PFSK-1 (cell line): ENCODE measurements around the gene ECE1.

Source experiments
- FOXP2 ChIP-seq: optimal IDR thresholded peaks from 2 replicates; pipeline ENCODE3; 2011; ENCODE audit warnings: borderline replicate concordance, control low read depth, inconsistent platforms; ENCODE audit not compliant: insufficient read depth; ENCODE audit errors: extremely low read length, extremely low read depth
- POLR2AphosphoS5 ChIP-seq: IDR thresholded peaks from 2 replicates; pipeline ENCODE4 v1.6.1; 2012; ENCODE audit warnings: low read depth, mild to moderate bottlenecking, control low read depth, low read length, moderate library complexity
- SIN3A ChIP-seq: IDR thresholded peaks from 2 replicates; pipeline ENCODE4 v1.6.1; 2012; ENCODE audit warnings: mild to moderate bottlenecking, low read length, moderate library complexity, borderline replicate concordance; ENCODE audit not compliant: insufficient read depth
- TAF1 ChIP-seq: IDR thresholded peaks from 2 replicates; pipeline ENCODE4 v1.6.1; 2012; ENCODE audit warnings: low read length, control low read depth, borderline replicate concordance; ENCODE audit not compliant: insufficient read depth
- TF ChIP-seq, protein P1 (sequence below), 2 experiments: IDR thresholded peaks; 2 replicates each; pipeline versions ENCODE4 v1.6.1 to v1.8.0; 2011 to 2012; ENCODE audit warnings: low read depth in 2 of 2, low read length in 2 of 2, control low read depth in 1 of 2, inconsistent platforms in 1 of 2, mild to moderate bottlenecking in 1 of 2, moderate library complexity in 1 of 2; ENCODE audit not compliant: insufficient read depth in 1 of 2

Gene ECE1

DNA sequence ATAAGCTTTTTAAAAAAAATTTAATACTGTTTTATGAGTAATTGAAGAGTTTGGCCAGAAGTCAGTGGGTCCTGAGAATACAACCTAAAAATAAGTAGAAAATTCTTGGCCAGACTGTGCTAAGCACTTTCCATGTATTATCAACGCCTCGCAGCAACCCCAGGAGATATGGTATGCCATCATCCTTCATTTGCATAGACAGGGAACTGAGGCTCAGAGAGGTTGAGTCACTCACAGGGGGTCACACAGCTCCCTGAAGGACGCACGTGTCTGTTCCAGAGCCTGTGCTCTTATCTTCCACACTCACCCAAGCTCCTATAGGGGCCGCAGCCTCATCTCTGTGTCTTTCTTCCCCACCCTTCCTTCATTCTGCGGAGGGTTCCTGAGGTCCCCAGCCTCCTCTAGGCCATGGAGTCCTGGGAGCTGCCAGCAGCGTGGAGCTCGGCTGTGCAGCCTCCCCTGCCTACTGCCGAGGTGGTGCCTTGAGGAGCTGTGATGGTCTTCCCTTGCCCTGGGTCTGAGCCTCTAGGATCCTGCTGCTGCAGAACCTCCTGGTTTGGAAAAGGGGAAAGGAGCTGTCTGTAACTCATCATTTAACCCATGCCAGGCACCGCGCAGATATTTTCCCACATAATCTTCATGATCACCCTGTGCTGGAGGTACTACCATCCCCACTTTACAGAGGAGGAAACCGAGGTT lies 30.3 kb upstream of the ECE1 start:
- TF ChIP-seq TAF1 (no peak), SIN3A (no peak), FOXP2 (no peak), POLR2AphosphoS5 (no peak)
- TF ChIP-seq, protein P1, sequence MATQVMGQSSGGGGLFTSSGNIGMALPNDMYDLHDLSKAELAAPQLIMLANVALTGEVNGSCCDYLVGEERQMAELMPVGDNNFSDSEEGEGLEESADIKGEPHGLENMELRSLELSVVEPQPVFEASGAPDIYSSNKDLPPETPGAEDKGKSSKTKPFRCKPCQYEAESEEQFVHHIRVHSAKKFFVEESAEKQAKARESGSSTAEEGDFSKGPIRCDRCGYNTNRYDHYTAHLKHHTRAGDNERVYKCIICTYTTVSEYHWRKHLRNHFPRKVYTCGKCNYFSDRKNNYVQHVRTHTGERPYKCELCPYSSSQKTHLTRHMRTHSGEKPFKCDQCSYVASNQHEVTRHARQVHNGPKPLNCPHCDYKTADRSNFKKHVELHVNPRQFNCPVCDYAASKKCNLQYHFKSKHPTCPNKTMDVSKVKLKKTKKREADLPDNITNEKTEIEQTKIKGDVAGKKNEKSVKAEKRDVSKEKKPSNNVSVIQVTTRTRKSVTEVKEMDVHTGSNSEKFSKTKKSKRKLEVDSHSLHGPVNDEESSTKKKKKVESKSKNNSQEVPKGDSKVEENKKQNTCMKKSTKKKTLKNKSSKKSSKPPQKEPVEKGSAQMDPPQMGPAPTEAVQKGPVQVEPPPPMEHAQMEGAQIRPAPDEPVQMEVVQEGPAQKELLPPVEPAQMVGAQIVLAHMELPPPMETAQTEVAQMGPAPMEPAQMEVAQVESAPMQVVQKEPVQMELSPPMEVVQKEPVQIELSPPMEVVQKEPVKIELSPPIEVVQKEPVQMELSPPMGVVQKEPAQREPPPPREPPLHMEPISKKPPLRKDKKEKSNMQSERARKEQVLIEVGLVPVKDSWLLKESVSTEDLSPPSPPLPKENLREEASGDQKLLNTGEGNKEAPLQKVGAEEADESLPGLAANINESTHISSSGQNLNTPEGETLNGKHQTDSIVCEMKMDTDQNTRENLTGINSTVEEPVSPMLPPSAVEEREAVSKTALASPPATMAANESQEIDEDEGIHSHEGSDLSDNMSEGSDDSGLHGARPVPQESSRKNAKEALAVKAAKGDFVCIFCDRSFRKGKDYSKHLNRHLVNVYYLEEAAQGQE (IDR thresholded peaks at IDR 0.05; ENCODE audit: insufficient read depth in 1 of 2, low read depth in 2 of 2, low read length in 2 of 2) = no peak

DNA sequence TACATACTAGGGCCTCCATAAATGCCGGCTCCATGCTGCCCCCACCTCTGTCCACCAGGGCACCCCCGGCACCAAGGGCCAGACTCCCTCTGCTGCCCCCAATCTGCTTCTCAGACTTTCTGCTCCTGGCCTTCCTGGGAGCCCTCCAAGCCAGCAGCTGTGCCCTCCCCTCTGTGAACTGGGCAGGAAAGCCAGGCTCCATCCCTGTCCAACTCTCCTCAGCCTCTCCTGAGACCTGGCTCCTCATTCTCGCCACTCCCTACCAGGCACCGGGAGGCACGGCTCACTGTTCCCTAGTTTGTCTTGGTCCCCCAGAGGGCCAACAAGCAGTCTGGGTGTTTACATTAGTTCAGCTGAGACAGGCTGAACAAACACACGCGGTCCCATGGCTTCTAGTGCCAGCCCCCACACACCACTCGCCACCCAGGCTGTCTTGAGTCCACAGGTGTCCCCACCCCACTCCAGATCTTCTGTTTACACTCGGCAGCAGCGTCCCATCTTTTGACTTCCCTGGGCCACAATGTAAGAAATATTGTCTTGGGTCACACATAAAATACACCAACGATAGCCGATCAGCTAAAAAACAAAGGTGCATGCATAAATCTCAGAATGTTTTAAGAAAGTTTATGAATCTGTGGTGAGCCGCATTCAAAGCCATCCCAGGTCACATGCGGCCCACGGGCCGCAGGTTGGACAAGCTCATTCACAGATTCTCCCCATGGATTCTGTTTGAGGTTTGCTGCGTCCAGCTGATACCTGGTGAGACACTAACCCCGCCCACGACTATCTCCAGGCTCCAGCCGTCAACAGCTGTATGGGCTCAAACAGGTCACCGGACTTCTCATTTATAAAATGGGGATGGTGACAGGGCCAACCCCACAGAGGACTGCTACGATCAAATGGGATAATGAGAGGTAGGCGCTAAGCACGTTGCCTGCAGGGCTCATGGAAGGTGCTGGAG lies 29.5 kb upstream of the ECE1 start:
- TF ChIP-seq SIN3A = no peak
- TF ChIP-seq FOXP2 = no peak
- TF ChIP-seq TAF1 = no peak
- TF ChIP-seq POLR2AphosphoS5 = no peak
- TF ChIP-seq, protein P1 (IDR thresholded peaks at IDR 0.05; ENCODE audit: insufficient read depth in 1 of 2, low read depth in 2 of 2, low read length in 2 of 2) = no peak

DNA sequence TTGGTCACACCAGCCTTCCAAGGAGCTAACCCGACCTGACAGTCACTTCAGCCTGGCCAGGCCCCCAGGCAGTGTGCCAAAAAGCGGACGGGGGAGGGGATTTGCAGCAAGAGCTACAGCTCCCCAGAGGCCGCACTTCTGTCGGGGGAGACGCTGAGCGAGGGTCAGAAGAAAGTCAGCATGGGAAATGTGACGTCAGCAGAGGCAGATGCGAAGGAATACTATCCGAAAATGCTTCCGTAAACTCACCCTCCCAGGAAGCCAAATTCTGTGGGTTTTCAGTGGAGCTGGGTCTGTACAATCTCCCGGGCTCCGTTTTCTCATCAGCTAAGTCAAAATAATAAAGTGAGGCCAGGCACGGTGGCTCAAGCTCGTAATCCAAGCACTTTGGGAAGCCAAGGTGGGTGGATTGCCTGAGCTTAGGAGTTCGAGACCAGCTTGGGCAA lies 28.5 kb upstream of the ECE1 start:
- TF ChIP-seq, protein P1 (IDR thresholded peaks at IDR 0.05; ENCODE audit: insufficient read depth in 1 of 2, low read depth in 2 of 2, low read length in 2 of 2) = 0 out of 4 replicates have a peak, but pooled peaks of 1 of the 2 experiments have one; percentile 22
- TF ChIP-seq POLR2AphosphoS5 = no peak
- TF ChIP-seq SIN3A = no peak
- peak; percentile 56 for TF ChIP-seq FOXP2

DNA sequence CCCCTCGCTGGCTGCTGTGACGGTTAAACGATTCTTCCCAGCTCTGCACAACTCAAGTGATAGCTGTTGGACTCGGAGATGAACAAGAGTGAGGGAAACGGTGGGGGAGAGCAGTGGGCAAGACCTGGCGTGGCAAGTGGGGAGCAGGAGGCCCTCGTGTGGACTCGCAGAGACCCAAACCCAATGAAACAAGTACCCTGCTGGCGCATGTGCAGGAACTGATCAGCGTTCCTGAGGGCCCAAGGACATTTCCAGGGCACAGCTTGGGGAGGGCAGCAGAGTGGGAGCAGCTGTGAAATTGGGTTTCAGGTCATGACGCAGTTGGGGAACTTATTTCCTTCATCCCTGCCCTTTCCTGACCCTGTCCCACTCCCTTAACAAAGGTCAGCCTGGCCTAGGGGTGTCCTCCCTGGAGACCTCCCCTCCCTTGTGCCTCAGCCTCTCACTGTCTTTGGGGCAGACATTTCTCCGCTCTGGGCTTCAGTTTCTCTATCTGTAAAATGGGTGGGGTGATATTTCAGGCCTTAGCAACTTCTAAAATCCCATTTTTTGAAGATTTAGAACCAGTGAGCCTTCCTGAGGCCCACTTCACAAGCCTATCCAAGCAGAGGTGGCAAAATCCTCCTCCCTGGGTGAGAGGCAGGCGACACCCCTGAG lies 27.9 kb upstream of the ECE1 start:
- TF ChIP-seq, protein P1 (IDR thresholded peaks at IDR 0.05; ENCODE audit: insufficient read depth in 1 of 2, low read depth in 2 of 2, low read length in 2 of 2) = no peak
- TF ChIP-seq TAF1 = no peak
- no peak for TF ChIP-seq POLR2AphosphoS5
- no peak for TF ChIP-seq SIN3A
- TF ChIP-seq FOXP2 = no peak
